SK-N-SH treated with all-trans-retinoic acid at 6 μM for 48 hours (cell line): ENCODE measurements around the gene USP43.

Experiments used
- CSDC2 ChIP-seq: fragments of 250-450 bp; sonication (Bioruptor Pico); IDR thresholded peaks from 2 replicates; pipeline ENCODE4 v1.5.0; 2020; ENCODE audit warnings: mild to moderate bottlenecking, moderate library complexity
- GLIS3 ChIP-seq: fragments of 250-450 bp; sonication (Bioruptor Pico); IDR thresholded peaks from 2 replicates; pipeline ENCODE4 v1.5.0; 2020; ENCODE audit warnings: mild to moderate bottlenecking, moderate library complexity
- ISL1 ChIP-seq: fragments of 250-450 bp; sonication (Bioruptor Pico); IDR thresholded peaks from 2 replicates; pipeline ENCODE4 v2.1.2; 2022; ENCODE audit warnings: mild to moderate bottlenecking, moderate library complexity
- OSR1 ChIP-seq: fragments of 250-450 bp; sonication (Bioruptor Pico); IDR thresholded peaks from 2 replicates; pipeline ENCODE4 v1.8.0; 2022; ENCODE audit warnings: moderate library complexity, mild to moderate bottlenecking, inconsistent platforms
- PPARA ChIP-seq: fragments of 250-450 bp; sonication (Bioruptor Pico); IDR thresholded peaks from 2 replicates; pipeline ENCODE4 v1.5.0; 2020; ENCODE audit warnings: mild to moderate bottlenecking, borderline replicate concordance
- RARB ChIP-seq: fragments of 250-450 bp; sonication (Bioruptor Pico); IDR thresholded peaks from 2 replicates; pipeline ENCODE4 v1.8.0; 2021; ENCODE audit warnings: mild to moderate bottlenecking, moderate library complexity
- ZFP30 ChIP-seq: fragments of 450-650 bp; formaldehyde crosslinking; IDR thresholded peaks from 2 replicates; pipeline ENCODE4 v1.5.0; 2022; ENCODE audit warnings: mild to moderate bottlenecking, moderate library complexity
- ZNF565 ChIP-seq: fragments of 450-650 bp; formaldehyde crosslinking; conservative IDR thresholded peaks from 2 replicates; pipeline ENCODE4 v1.5.0; 2020; ENCODE audit warnings: low read depth, mild to moderate bottlenecking, moderate library complexity
- TF ChIP-seq, protein P1 (sequence below): fragments of 250-450 bp; sonication (Bioruptor Pico); IDR thresholded peaks from 2 replicates; pipeline ENCODE4 v1.5.0; 2020; ENCODE audit warnings: mild to moderate bottlenecking, moderate library complexity
- TF ChIP-seq, protein P2 (sequence below): fragments of 250-450 bp; sonication (Bioruptor Pico); IDR thresholded peaks from 2 replicates; pipeline ENCODE4 v1.8.0; 2021; ENCODE audit warnings: low read depth, mild to moderate bottlenecking, moderate library complexity, borderline replicate concordance
- TF ChIP-seq, protein P3 (sequence below): fragments of 250-450 bp; sonication (Bioruptor Pico); IDR thresholded peaks from 2 replicates; pipeline ENCODE4 v1.5.1; 2021; ENCODE audit warnings: mild to moderate bottlenecking, moderate library complexity

DNA sequence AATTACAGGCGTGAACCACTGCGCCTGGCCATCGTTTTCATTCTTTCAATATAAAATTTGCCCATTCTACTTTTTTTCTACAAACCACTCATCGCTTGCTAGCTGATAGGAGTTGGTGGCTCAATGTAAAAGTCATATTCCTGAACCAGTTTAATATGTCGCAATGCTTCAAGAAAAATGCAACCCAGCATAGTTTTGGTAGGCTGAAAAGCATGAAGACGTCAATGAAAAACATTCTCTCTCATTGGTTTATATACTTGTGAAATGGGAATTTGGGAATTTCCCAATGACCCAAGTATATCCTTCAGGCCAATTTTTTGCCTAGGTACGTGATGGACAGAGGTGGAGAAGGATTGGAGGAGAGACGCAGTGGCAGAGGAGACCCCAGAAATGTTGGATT, 26.9 kb downstream of the USP43 start:
- TF ChIP-seq ZFP30 (CRISPR knock-in tag): no peak
- TF ChIP-seq ZNF565 (CRISPR knock-in tag): no peak
- TF ChIP-seq CSDC2 (CRISPR knock-in tag): no peak
- TF ChIP-seq GLIS3 (CRISPR knock-in tag): no peak
- TF ChIP-seq, protein P1, sequence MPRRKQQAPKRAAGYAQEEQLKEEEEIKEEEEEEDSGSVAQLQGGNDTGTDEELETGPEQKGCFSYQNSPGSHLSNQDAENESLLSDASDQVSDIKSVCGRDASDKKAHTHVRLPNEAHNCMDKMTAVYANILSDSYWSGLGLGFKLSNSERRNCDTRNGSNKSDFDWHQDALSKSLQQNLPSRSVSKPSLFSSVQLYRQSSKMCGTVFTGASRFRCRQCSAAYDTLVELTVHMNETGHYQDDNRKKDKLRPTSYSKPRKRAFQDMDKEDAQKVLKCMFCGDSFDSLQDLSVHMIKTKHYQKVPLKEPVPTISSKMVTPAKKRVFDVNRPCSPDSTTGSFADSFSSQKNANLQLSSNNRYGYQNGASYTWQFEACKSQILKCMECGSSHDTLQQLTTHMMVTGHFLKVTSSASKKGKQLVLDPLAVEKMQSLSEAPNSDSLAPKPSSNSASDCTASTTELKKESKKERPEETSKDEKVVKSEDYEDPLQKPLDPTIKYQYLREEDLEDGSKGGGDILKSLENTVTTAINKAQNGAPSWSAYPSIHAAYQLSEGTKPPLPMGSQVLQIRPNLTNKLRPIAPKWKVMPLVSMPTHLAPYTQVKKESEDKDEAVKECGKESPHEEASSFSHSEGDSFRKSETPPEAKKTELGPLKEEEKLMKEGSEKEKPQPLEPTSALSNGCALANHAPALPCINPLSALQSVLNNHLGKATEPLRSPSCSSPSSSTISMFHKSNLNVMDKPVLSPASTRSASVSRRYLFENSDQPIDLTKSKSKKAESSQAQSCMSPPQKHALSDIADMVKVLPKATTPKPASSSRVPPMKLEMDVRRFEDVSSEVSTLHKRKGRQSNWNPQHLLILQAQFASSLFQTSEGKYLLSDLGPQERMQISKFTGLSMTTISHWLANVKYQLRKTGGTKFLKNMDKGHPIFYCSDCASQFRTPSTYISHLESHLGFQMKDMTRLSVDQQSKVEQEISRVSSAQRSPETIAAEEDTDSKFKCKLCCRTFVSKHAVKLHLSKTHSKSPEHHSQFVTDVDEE (CRISPR knock-in tag): no peak
- no peak for TF ChIP-seq RARB (CRISPR knock-in tag)
- no peak for TF ChIP-seq ISL1
- TF ChIP-seq, protein P2, sequence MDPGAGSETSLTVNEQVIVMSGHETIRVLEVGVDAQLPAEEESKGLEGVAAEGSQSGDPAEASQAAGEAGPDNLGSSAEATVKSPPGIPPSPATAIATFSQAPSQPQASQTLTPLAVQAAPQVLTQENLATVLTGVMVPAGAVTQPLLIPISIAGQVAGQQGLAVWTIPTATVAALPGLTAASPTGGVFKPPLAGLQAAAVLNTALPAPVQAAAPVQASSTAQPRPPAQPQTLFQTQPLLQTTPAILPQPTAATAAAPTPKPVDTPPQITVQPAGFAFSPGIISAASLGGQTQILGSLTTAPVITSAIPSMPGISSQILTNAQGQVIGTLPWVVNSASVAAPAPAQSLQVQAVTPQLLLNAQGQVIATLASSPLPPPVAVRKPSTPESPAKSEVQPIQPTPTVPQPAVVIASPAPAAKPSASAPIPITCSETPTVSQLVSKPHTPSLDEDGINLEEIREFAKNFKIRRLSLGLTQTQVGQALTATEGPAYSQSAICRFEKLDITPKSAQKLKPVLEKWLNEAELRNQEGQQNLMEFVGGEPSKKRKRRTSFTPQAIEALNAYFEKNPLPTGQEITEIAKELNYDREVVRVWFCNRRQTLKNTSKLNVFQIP (CRISPR knock-in tag): no peak
- TF ChIP-seq OSR1 (CRISPR knock-in tag): no peak
- no peak for TF ChIP-seq PPARA
- TF ChIP-seq, protein P3, sequence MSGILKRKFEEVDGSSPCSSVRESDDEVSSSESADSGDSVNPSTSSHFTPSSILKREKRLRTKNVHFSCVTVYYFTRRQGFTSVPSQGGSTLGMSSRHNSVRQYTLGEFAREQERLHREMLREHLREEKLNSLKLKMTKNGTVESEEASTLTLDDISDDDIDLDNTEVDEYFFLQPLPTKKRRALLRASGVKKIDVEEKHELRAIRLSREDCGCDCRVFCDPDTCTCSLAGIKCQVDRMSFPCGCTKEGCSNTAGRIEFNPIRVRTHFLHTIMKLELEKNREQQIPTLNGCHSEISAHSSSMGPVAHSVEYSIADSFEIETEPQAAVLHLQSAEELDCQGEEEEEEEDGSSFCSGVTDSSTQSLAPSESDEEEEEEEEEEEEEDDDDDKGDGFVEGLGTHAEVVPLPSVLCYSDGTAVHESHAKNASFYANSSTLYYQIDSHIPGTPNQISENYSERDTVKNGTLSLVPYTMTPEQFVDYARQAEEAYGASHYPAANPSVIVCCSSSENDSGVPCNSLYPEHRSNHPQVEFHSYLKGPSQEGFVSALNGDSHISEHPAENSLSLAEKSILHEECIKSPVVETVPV: no peak
